Ishikawa (cell line): ENCODE results near the gene DAB2IP.

ENCODE experiments used
- CEBPB ChIP-seq: IDR thresholded peaks from 2 replicates; pipeline ENCODE4 v1.6.1; 2012
- CREB1 ChIP-seq: IDR thresholded peaks from 2 replicates; pipeline ENCODE4 v1.6.1; 2012; ENCODE audit warnings: low read depth
- EGR1 ChIP-seq: IDR thresholded peaks from 2 replicates; pipeline ENCODE4 v1.6.1; 2012
- EP300 ChIP-seq: IDR thresholded peaks from 2 replicates; pipeline ENCODE4 v1.6.1; 2012; ENCODE audit warnings: borderline replicate concordance
- FOXM1 ChIP-seq: IDR thresholded peaks from 2 replicates; pipeline ENCODE4 v1.6.1; 2012; ENCODE audit warnings: low read depth, borderline replicate concordance
- MAX ChIP-seq: IDR thresholded peaks from 2 replicates; pipeline ENCODE4 v1.6.1; 2012
- NFIC ChIP-seq: IDR thresholded peaks from 2 replicates; pipeline ENCODE4 v1.6.1; 2012
- RAD21 ChIP-seq: IDR thresholded peaks from 2 replicates; pipeline ENCODE4 v1.6.1; 2012; ENCODE audit warnings: low read depth
- REST ChIP-seq: IDR thresholded peaks from 2 replicates; pipeline ENCODE4 v1.6.1; 2012; ENCODE audit warnings: low read depth, mild to moderate bottlenecking
- TAF1 ChIP-seq: IDR thresholded peaks from 2 replicates; pipeline ENCODE4 v1.6.1; 2012; ENCODE audit warnings: low read depth, mild to moderate bottlenecking
- TCF12 ChIP-seq: IDR thresholded peaks from 2 replicates; pipeline ENCODE4 v1.6.1; 2012; ENCODE audit warnings: low read depth
- TEAD4 ChIP-seq: IDR thresholded peaks from 2 replicates; pipeline ENCODE4 v1.6.1; 2012
- USF1 ChIP-seq: IDR thresholded peaks from 2 replicates; pipeline ENCODE4 v1.6.1; 2012
- YY1 ChIP-seq: IDR thresholded peaks from 2 replicates; pipeline ENCODE4 v1.6.1; 2012; ENCODE audit warnings: low read depth
- ZBTB7A ChIP-seq: IDR thresholded peaks from 2 replicates; pipeline ENCODE4 v1.6.1; 2012; ENCODE audit warnings: low read depth

DAB2IP gene

GRCh38 chr9:121763561-121764370 is 112.3 kb downstream of the DAB2IP start:
- TF ChIP-seq TAF1 (no peak), MAX (no peak), USF1 (no peak), TEAD4 (no peak), YY1 (no peak), CEBPB (no peak), ZBTB7A (no peak), RAD21 (no peak), FOXM1 (no peak), CREB1 (no peak), EP300 (no peak), REST (no peak), EGR1 (no peak)

- no peak for TF ChIP-seq EP300
- no peak for TF ChIP-seq FOXM1
- TF ChIP-seq EGR1: no peak
- TF ChIP-seq USF1: no peak
Measured at GRCh38 chr9:121764371-121764730, 112.9 kb downstream of the DAB2IP start.

GRCh38 chr9:121765021-121765950 is 113.9 kb downstream of the DAB2IP start:
- TF ChIP-seq FOXM1 (no peak), YY1 (no peak), REST (no peak), TAF1 (no peak), NFIC (no peak)

GRCh38 chr9:121766081-121766683 is 114.7 kb downstream of the DAB2IP start:
- TF ChIP-seq EP300 (no peak), NFIC (no peak), RAD21 (no peak), ZBTB7A (no peak), TAF1 (no peak), USF1 (no peak), MAX (no peak), TEAD4 (no peak), FOXM1 (no peak), YY1 (no peak), CREB1 (no peak), REST (no peak), EGR1 (no peak), TCF12 (no peak), CEBPB (no peak)
